H1 (cell line): Measurements from ENCODE around the gene VIM. TPM values are rescaled to one million over a fixed set of nuclear protein-coding genes. Genes with fewer than 3 reads are reported as not detected.

Source experiments
- CHD1 ChIP-seq: IDR thresholded peaks from 2 replicates; pipeline ENCODE4 v1.6.1; 2012; ENCODE audit warnings: low read depth, low read length, improper control_type of control experiment
- CHD7 ChIP-seq: fragments of 300-600 bp; sonication (generic); IDR thresholded peaks from 2 replicates; pipeline ENCODE4 v1.7.1; 2012; ENCODE audit warnings: low read length, moderate library complexity, mild to moderate bottlenecking, inconsistent platforms; ENCODE audit not compliant: insufficient replicate concordance
- polyA plus RNA-seq, 7 experiments: library from polyadenylated mRNA; depleted of rRNA in 3 of 7; stranded (reverse) in 5 of 7; unstranded in 2 of 7; fragments of >200 nt in 5 of 7; fragments of 200-250 nt in 2 of 7; gene quantifications; 1 replicate in 5 of 7; 2 replicates in 1 of 7; 4 replicates in 1 of 7; pipeline versions ENCODE4 v1.2.1 to v1.2.3, GENCODE V29; 2011 to 2013; ENCODE audit warnings: missing spikeins in 2 of 7, mixed read lengths in 2 of 7
- total RNA-seq: library from RNA; stranded (reverse); fragmentation: NEBNext Ultra II Directional; extraction: Animal tissue kit (Norgen Biotek cat#: 25700); gene quantifications from 2 replicates; pipeline ENCODE4 v1.2.1, GENCODE V29; 2021

The VIM gene
- total and polyA plus RNA-seq, 2 of the 8 experiments (the other 6 are each of a cell fraction or from before 2014, with no cell fraction given), result 347 to 372 TPM

DNA sequence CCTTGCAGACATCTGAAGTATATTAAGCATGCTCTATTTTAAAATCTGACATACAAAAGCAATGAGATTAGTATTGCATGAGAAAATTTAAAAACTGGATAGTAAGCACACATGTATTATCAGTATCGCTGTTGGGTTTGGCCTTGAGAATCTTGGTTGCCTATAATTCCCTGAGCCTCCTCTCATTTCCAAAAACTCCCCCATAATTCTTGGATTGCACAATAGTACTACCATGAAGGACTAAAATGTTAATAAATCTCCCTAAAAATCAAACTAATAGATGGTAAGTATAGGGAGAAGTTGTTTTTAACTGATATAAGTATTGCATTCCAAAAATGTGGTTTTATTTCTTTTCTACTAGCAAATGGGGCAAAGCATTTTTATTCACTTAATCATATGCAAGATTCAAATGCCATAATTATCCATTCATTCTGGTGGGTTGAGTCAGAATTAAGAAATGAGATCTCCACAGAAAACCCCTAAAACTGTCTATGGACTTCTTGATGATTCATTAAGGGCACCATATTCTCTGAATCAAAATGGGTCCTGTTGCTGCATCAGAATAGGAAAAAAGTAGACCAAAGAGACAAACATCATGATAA, 10.3 kb upstream of the VIM start (continued):
- TF ChIP-seq CHD7 (no peak), CHD1 (no peak)
- TF ChIP-seq, all 59 proteins: peak for 0
